ENCODE results near the gene GCG.

The GCG gene

GRCh38 chr2:162149466-162149865 lies 2.6 kb downstream of the GCG start:
- no peak for DNase-seq

DNA sequence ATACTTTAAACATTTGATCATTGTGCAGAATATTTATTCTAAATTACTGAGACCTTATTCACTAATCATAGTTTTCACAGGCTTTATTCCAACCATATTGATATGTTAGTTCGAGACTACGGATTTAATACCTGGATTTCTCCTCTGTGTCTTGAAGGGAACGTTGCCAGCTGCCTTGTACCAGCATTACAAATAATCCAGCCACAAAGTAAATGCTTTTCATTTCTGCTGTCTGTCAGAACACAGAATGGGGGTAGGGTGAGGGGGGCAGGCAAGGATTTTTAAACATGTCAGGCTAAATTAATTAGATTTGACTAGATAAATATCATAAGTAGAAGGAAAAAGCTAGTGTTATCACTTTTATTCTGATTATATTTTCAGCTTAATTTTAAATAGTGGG lies 3.1 kb downstream of the GCG start:
- DNase-seq: no peak

- no peak for DNase-seq
Measured at GRCh38 chr2:162143969-162144368, 8.1 kb downstream of the GCG start.

DNA sequence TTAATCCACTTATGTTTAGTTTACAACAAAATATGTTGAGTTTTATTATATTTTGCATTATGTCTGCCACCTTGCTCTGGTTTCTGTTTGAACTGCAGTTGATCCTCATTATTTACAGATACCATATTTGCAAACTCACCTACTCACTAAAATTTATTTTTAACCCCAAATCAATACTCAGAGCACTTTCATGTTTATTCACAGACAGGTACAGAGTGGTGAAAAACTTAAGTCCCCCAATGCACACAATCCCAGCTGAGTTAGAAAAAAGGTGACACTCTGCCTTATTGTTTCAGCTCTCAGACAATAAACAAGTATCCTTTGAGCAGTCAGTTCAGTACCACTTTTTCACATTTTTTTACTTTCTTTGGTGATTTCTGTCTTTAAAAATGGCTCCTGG lies 13.7 kb downstream of the GCG start:
- DNase-seq: no peak

DNA sequence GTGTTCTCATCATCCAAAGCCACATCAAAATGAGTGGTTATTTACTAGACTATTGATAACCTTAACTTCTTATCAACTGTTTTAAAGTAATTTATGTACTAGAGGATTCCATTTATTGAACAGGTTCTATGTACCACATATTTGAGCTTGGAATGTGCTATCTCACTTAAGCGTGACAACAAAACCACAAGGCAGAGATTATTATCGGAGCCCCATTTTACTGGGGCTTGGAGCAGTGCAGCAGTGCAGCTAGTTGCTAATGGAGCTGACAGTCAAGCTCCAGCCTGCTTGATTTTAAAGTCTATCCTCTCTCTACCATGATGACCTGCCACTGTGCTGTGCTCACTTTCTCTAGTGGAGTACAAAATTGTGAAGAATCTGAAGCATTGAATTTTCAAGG lies 24.6 kb downstream of the GCG start:
- DNase-seq: no peak

DNA sequence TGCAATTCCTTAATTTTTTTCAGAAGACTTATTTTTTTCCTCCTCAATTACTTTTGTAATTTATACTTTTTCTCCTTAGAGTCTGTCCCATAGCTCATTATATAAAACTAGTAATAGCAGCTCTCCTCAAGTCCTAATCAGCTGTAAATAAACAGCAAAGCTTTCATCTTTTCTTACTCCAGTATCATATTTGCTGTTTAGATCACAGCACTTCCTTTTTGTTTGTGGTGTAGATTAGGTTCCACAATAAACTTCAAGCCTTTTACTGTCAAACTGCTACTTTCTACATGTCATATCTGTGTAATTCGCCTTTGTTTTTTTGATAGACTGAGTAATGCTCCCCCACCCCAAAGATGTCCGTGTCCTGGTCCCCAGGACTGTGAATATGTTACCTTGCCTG lies 25.5 kb downstream of the GCG start:
- DNase-seq: no peak

- DNase-seq: no peak
Measured at GRCh38 chr2:162126111-162126519, 25.9 kb downstream of the GCG start.

DNA sequence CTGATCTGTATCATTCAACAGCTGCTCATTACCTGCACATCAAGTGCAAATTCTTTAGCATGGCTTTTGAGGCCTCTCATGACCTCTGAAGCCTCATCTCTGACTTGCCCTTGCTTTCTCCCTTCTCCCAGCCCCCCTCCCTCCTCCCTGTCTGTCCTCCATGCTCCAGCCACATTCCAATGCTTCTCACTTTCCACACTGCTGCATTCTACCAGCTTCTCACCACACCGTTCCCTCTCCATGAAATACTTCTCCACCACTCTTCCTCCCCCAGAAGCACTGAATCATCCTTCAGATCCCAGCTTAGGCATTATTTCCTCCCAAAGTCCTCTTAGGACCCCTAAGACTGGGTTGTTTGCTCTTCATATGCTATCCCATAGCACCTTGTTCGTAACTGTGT lies 26.9 kb downstream of the GCG start:
- no peak for DNase-seq

GRCh38 chr2:162123806-162124758 lies 28.0 kb downstream of the GCG start:
- peak; percentile 44 to 70 for DNase-seq

DNA sequence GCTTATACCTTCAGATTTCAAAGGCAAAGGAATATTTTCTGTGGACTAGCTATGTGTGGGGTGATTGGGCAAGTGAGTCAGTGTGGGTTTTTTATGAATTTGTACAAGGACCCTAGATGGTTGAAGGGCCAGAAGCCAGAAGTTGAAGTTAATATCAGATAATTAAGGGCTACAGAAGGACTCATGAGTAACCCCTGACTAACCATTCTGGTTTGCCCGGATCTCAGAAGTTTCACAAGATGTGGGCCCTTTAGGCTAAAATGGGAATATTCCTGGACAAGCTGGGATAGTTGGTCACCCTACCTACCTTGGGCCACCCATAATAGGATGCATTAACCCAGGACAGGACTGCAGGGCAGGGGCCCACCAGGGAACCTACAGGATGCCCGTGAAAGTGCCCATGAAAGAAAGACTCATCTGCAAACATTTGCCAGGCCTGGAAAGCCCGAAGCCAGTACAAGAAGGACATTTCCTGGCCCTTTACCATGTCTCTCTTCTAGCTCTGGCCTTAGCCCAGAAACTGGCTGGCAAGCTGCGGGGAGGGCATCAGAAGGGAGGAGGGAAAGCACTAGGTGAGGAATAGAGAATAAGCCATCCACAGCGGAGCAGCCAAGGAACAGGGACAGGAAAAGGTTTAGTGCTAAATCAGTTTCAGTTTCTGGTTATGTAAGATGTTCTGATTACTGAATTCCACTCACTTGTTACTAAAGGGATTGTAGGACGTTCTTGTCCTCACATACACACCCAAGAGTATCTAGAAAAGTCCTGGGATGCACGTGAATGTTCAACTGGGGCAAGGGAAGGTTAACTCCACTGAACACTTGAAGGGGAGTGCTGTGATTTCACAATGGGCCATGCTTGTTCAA lies 33.6 kb downstream of the GCG start:
- DNase-seq: no peak

DNA sequence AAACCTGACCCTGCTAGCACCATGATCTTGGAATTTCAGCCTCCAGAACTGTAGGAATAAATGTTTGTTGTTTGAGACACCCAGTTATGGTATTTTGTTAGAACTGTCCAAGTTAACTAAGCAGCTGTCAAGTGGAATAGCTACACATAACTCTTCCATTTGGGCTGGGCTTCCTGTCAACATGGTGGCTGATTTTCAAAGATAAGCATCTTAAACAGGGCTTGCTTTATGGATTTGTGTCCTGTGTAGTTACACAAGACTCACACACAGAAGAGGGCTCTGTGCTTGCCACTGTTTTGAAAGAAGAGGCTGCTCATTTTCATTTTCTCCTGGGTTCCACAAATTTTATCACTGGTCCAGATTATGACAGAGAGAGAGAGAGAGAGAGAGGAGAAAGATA lies 35.7 kb downstream of the GCG start:
- no peak for DNase-seq

GRCh38 chr2:162115076-162115475 lies 37.0 kb downstream of the GCG start:
- no peak for DNase-seq

- DNase-seq: no peak
Measured at GRCh38 chr2:162114271-162114670, 37.8 kb downstream of the GCG start.

GRCh38 chr2:162113776-162114168 lies 38.3 kb downstream of the GCG start:
- DNase-seq: no peak

GRCh38 chr2:162113088-162113775 lies 38.8 kb downstream of the GCG start:
- no peak for DNase-seq

GRCh38 chr2:162111958-162112850 lies 39.8 kb downstream of the GCG start:
- no peak for DNase-seq

- no peak for DNase-seq
Measured at GRCh38 chr2:162107361-162107901, 44.6 kb downstream of the GCG start.

- no peak for DNase-seq
Measured at GRCh38 chr2:162106746-162107145, 45.3 kb downstream of the GCG start.

GRCh38 chr2:162106146-162106551 lies 45.9 kb downstream of the GCG start:
- no peak for DNase-seq

- DNase-seq: no peak
Measured at GRCh38 chr2:162103443-162104009, 48.5 kb downstream of the GCG start.

GRCh38 chr2:162100579-162100978 lies 51.5 kb downstream of the GCG start:
- DNase-seq: no peak

- DNase-seq: no peak
Measured at GRCh38 chr2:162099836-162100235, 52.2 kb downstream of the GCG start.
